B cell (primary cell): ENCODE measurements around the gene ZNF268. TPM values are rescaled to one million over a fixed set of nuclear protein-coding genes. Genes with fewer than 3 reads are reported as not detected.

Experiments
- ATAC-seq: fragments of 200-7000 bp; cut with Tn5 transposase; one replicate; pipeline ENCODE4 v1.10.0; 2021; ENCODE audit warnings: low read depth, mild to moderate bottlenecking, moderate number of reproducible peaks, moderate library complexity
- CTCF ChIA-PET: fragments of 350-600 bp; sonication (Branson Sonifier 250); formaldehyde crosslinking; loops from one replicate; lab custom pipeline; 2021; ENCODE audit warnings: antibody characterized with exemption, inconsistent platforms; lab: Charles Lee
- POLR2A ChIA-PET: fragments of 350-600 bp; sonication (Branson Sonifier 250); formaldehyde crosslinking; loops from one replicate; lab custom pipeline; 2021; ENCODE audit warnings: antibody characterized with exemption; lab: Charles Lee
- DNase-seq: peaks from one replicate; pipeline ENCODE4 v3.0.0; 2013
- H2AFZ ChIP-seq: 2 replicates; pipeline ENCODE4 v1.6.1; 2012; ENCODE audit warnings: mild to moderate bottlenecking, low read depth, low read length; ENCODE audit not compliant: insufficient read depth, poor library complexity, severe bottlenecking
- H3K27ac ChIP-seq, 2 donors: 1 replicate in 1 of 2; 2 replicates in 1 of 2; pipeline ENCODE4 v1.5.1; 2012 to 2013; ENCODE audit warnings: low read length in 2 of 2, mild to moderate bottlenecking in 2 of 2, moderate library complexity in 1 of 2
- H3K27me3 ChIP-seq, 4 experiments: fragments of 200-600 bp in 1 of 4; sonication (generic) in 1 of 4; replicated peaks in 1 of 4; 1 replicate in 2 of 4; 2 replicates in 2 of 4; pipeline versions ENCODE4 v1.6.1 to v1.7.0; 2013 to 2016; ENCODE audit warnings: low read length in 3 of 4, mild to moderate bottlenecking in 2 of 4, mixed read lengths in 1 of 4, moderate library complexity in 1 of 4; ENCODE audit not compliant: insufficient read depth in 4 of 4, control insufficient read depth in 3 of 4; ENCODE audit errors: control extremely low read depth in 1 of 4
- H3K36me3 ChIP-seq, 2 experiments: replicated peaks in 1 of 2; 1 replicate in 1 of 2; 2 replicates in 1 of 2; pipeline versions ENCODE4 v1.6.1 to v1.7.1; 2013; ENCODE audit warnings: low read length in 1 of 2; ENCODE audit not compliant: insufficient read depth in 2 of 2, control insufficient read depth in 1 of 2; ENCODE audit errors: control extremely low read depth in 1 of 2, extremely low read depth in 1 of 2
- H3K4me1 ChIP-seq, 2 donors: fragments of 200-600 bp in 1 of 2; sonication (generic) in 1 of 2; 1 replicate in 1 of 2; 2 replicates in 1 of 2; pipeline versions ENCODE4 v1.5.1 to v1.6.1; 2013 to 2017; ENCODE audit warnings: low read length in 2 of 2; ENCODE audit not compliant: control insufficient read depth in 2 of 2, insufficient read depth in 2 of 2
- H3K4me2 ChIP-seq: replicated peaks from 2 replicates; pipeline ENCODE3; 2012; ENCODE audit warnings: mild to moderate bottlenecking, low read depth, low read length; ENCODE audit not compliant: poor library complexity, severe bottlenecking
- H3K4me3 ChIP-seq, 5 experiments: fragments of 200-600 bp in 1 of 5; sonication (generic) in 1 of 5; 1 replicate in 3 of 5; 2 replicates in 2 of 5; pipeline versions ENCODE4 v1.5.1 to v1.7.0; 2011 to 2016; ENCODE audit warnings: low read length in 4 of 5, mild to moderate bottlenecking in 4 of 5, low read depth in 2 of 5, control low read depth in 1 of 5, moderate library complexity in 1 of 5; ENCODE audit not compliant: insufficient read depth in 1 of 5; ENCODE audit errors: control extremely low read depth in 1 of 5, extremely low read depth in 1 of 5
- H3K79me2 ChIP-seq: fragments of 200-600 bp; sonication (generic); one replicate; pipeline ENCODE4 v1.6.0; 2016; ENCODE audit warnings: low read length; ENCODE audit not compliant: control insufficient read depth, insufficient read depth
- H3K9ac ChIP-seq: fragments of 200-600 bp; sonication (generic); 2 replicates; pipeline ENCODE4 v1.6.1; 2017; ENCODE audit warnings: mild to moderate bottlenecking, low read length, moderate library complexity
- H3K9me3 ChIP-seq, 3 donors: one replicate each; pipeline versions ENCODE4 v1.6.1 to v1.7.1; 2013; ENCODE audit warnings: low read length in 2 of 3; ENCODE audit not compliant: control insufficient read depth in 2 of 3, insufficient read depth in 1 of 3; ENCODE audit errors: control extremely low read depth in 1 of 3
- H4K20me1 ChIP-seq: 2 replicates; pipeline ENCODE4 v1.6.0; 2012; ENCODE audit warnings: mild to moderate bottlenecking, low read length; ENCODE audit not compliant: insufficient read depth, control insufficient read depth, poor library complexity, severe bottlenecking
- H3K27ac Mint-ChIP-seq: one replicate; pipeline ENCODE4 v1.8.0; 2021; ENCODE audit warnings: mixed read lengths
- H3K27me3 Mint-ChIP-seq: one replicate; pipeline ENCODE4 v1.8.0; 2021; ENCODE audit warnings: mixed read lengths
- H3K4me1 Mint-ChIP-seq: one replicate; pipeline ENCODE4 v1.8.0; 2021; ENCODE audit warnings: mixed read lengths
- H3K4me3 Mint-ChIP-seq: one replicate; pipeline ENCODE4 v1.8.0; 2021; ENCODE audit warnings: mixed read lengths
- H3K9me3 Mint-ChIP-seq: one replicate; pipeline ENCODE4 v1.8.0; 2022; ENCODE audit warnings: mixed read lengths; ENCODE audit not compliant: insufficient read depth
- CTCF ChIP-seq: fragments of 200-600 bp; IDR thresholded peaks from one replicate; pipeline ENCODE4 v1.8.0; 2022; ENCODE audit warnings: antibody characterized with exemption, mild to moderate bottlenecking
- EZH2 ChIP-seq: IDR thresholded peaks from 2 replicates; pipeline ENCODE4 v1.6.1; 2012; ENCODE audit warnings: borderline replicate concordance, low read depth, mild to moderate bottlenecking, moderate library complexity, low read length; ENCODE audit not compliant: insufficient read depth, poor library complexity, severe bottlenecking
- WGBS: methylation state at CpG from one replicate; pipeline ENCODE4 v1.1.5; 2013; ENCODE audit warnings: missing lambda C conversion rate; ENCODE audit not compliant: insufficient coverage; 5-methylcytosine and 5-hydroxymethylcytosine counted together
- intact Hi-C: fragments of 100-400 bp; cut with micrococcal nuclease; formaldehyde crosslinking; loops from one replicate; pipeline ENCODE4 v1.10.0; 2022
- polyA plus RNA-seq: library from polyadenylated mRNA; depleted of rRNA; stranded (reverse); fragments of >200 nt; gene quantifications from 2 replicates; pipeline ENCODE4 v1.2.3, GENCODE V29; 2012
- total RNA-seq, 2 donors: library from RNA; stranded (reverse); fragments of 120-200 nt in 1 of 2; gene quantifications; 1 replicate in 1 of 2; 2 replicates in 1 of 2; pipeline versions ENCODE4 v1.2.3 to v1.2.4, GENCODE V29; 2013 to 2022

Gene ZNF268
- total and polyA plus RNA-seq, 2 donors (not counting 1 experiment from before 2014, with no cell fraction given), result 4.1 to 37.1 TPM

- no peak overlapping the region for H3K4me3 ChIP-seq
- H3K27me3 Mint-ChIP-seq, result no peaks in the 10 kb centered on the region
- no peak overlapping the region for H3K9ac ChIP-seq
- H3K9me3 Mint-ChIP-seq, result no peaks in the 10 kb centered on the region
- H3K27ac Mint-ChIP-seq, result no peak overlapping the region
- TF ChIP-seq EZH2 (no peak), CTCF (no peak)
- no peaks in the 10 kb centered on the region for H3K79me2 ChIP-seq
- CTCF ChIA-PET, result no interaction called here
- H2AFZ ChIP-seq, result no peak overlapping the region
- intact Hi-C loops, result no loop called here
- H3K27me3 ChIP-seq, result no peaks in the 10 kb centered on the region
- POLR2A ChIA-PET, result no interaction called here
- peaks cover 0 to 82% (median 0%) of the 10 kb centered on the region in 3 donors for H3K9me3 ChIP-seq
- H4K20me1 ChIP-seq, result no peaks in the 10 kb centered on the region
- H3K36me3 ChIP-seq, result no peaks in the 10 kb centered on the region
- no peak overlapping the region for H3K27ac ChIP-seq
- WGBS, result 72% methylated on average over 7 of the region's 7 CpGs
- ATAC-seq (no peak), DNase-seq (no peak)
- H3K4me2 ChIP-seq, result no peak overlapping the region
- no peaks in the 10 kb centered on the region for H3K4me1 ChIP-seq
- H3K4me1 Mint-ChIP-seq, result no peaks in the 10 kb centered on the region
- H3K4me3 Mint-ChIP-seq, result no peak overlapping the region
These were observed 46.1 kb downstream of the ZNF268 start for GRCh38 chr12:133227281-133227852.

- H3K4me1 Mint-ChIP-seq, result no peaks in the 10 kb centered on the region
- ATAC-seq (no peak), DNase-seq (no peak)
- no peak for TF ChIP-seq EZH2
- TF ChIP-seq CTCF, result no peak
- CTCF ChIA-PET, result no interaction called here
- H2AFZ ChIP-seq, result no peak overlapping the region
- H3K36me3 ChIP-seq, result no peaks in the 10 kb centered on the region
- no peaks in the 10 kb centered on the region for H3K27me3 Mint-ChIP-seq
- H3K27me3 ChIP-seq, result no peaks in the 10 kb centered on the region
- H3K4me3 Mint-ChIP-seq, result no peak overlapping the region
- peaks cover 0 to 87% (median 0%) of the 10 kb centered on the region in 3 donors for H3K9me3 ChIP-seq
- no peaks in the 10 kb centered on the region for H3K9me3 Mint-ChIP-seq
- 94% methylated on average over 2 of the region's 3 CpGs for WGBS
- H3K9ac ChIP-seq, result no peak overlapping the region
- no peaks in the 10 kb centered on the region for H3K4me1 ChIP-seq
- no peak overlapping the region for H3K27ac ChIP-seq
- intact Hi-C loops, result no loop called here
- no peak overlapping the region for H3K4me2 ChIP-seq
- H3K27ac Mint-ChIP-seq, result no peak overlapping the region
- H3K79me2 ChIP-seq, result no peaks in the 10 kb centered on the region
- no peaks in the 10 kb centered on the region for H4K20me1 ChIP-seq
- POLR2A ChIA-PET, result no interaction called here
- H3K4me3 ChIP-seq, result no peak overlapping the region
These were observed 49.7 kb downstream of the ZNF268 start for GRCh38 chr12:133231001-133231400.
